T-helper 1 cell treated with Interleukin-12 subunit alpha and Interleukin-12 subunit beta and Interleukin-4 antibody, amounts not matched to agents 30 μg/mL and 1 μg/mL, for 36 hours (primary cell): ENCODE results near the gene GRB10.

ENCODE experiments used
- H3K27ac Mint-ChIP-seq: one replicate; pipeline ENCODE4 v1.8.0; 2021; ENCODE audit warnings: mild to moderate bottlenecking, mixed read lengths
- H3K27me3 Mint-ChIP-seq: one replicate; pipeline ENCODE4 v1.8.0; 2021; ENCODE audit warnings: low read depth, mixed read lengths
- H3K36me3 Mint-ChIP-seq: one replicate; pipeline ENCODE4 v1.8.0; 2021; ENCODE audit warnings: low read depth, mixed read lengths
- H3K4me1 Mint-ChIP-seq: one replicate; pipeline ENCODE4 v1.8.0; 2021; ENCODE audit warnings: low read depth, mixed read lengths
- H3K4me3 Mint-ChIP-seq: one replicate; pipeline ENCODE4 v1.8.0; 2021; ENCODE audit warnings: mild to moderate bottlenecking, moderate library complexity, mixed read lengths
- H3K9me3 Mint-ChIP-seq: one replicate; pipeline ENCODE4 v1.8.0; 2021; ENCODE audit warnings: mixed read lengths

Gene GRB10

GRCh38 chr7:50812841-50813475, 30.3 kb upstream of the GRB10 start:
- Mint-ChIP-seq H3K4me1 (no peaks in the 10 kb centered on the region), H3K27me3 (peaks cover 18% of the 10 kb centered on the region)

GRCh38 chr7:50812094-50812493, 29.4 kb upstream of the GRB10 start:
- no peaks in the 10 kb centered on the region for H3K4me1 Mint-ChIP-seq
- no peak overlapping the region for H3K27ac Mint-ChIP-seq
- H3K4me3 Mint-ChIP-seq, result no peak overlapping the region
- no peaks in the 10 kb centered on the region for H3K9me3 Mint-ChIP-seq
- H3K36me3 Mint-ChIP-seq, result no peaks in the 10 kb centered on the region
- H3K27me3 Mint-ChIP-seq, result peaks cover 17% of the 10 kb centered on the region

More at GRCh38 chr7:50812841-50813475, 30.3 kb upstream of the GRB10 start:
- no peak overlapping the region for H3K27ac Mint-ChIP-seq
- no peak overlapping the region for H3K4me3 Mint-ChIP-seq
- H3K36me3 Mint-ChIP-seq, result no peaks in the 10 kb centered on the region
- no peaks in the 10 kb centered on the region for H3K9me3 Mint-ChIP-seq

DNA sequence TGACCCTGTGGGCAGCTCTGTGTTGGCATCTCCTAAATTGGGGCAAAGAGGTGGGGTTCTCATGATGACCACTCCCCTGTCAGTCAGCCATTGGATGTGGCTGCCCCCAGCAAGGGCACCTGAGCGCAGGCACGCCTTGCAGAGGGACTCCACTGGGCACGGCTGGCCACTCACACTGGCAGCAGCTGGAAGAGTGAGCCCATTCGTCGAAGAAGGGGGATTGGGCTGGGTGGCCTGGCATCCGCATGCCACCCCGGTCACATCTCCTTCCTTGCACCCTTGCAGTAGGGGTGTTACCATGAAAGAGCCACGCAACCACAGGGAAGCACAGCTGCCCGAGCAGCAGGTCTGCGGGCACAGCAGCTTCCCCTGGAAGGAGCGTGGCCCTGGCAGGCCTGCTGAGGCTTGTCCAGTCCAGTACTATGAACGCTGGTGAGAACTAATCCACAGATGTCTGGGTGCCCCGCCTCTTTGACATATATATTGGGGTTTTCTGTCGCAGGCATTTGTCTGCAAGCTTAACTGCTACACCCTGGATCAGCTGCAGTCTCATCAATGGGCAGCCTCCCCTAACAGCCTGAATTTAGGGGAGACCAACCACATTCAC, 25.7 kb upstream of the GRB10 start:
- Mint-ChIP-seq H3K4me1 (peaks cover 5% of the 10 kb centered on the region), H3K9me3 (no peaks in the 10 kb centered on the region), H3K27ac (no peak overlapping the region), H3K27me3 (peaks cover 7% of the 10 kb centered on the region), H3K4me3 (no peak overlapping the region), H3K36me3 (no peaks in the 10 kb centered on the region)

DNA sequence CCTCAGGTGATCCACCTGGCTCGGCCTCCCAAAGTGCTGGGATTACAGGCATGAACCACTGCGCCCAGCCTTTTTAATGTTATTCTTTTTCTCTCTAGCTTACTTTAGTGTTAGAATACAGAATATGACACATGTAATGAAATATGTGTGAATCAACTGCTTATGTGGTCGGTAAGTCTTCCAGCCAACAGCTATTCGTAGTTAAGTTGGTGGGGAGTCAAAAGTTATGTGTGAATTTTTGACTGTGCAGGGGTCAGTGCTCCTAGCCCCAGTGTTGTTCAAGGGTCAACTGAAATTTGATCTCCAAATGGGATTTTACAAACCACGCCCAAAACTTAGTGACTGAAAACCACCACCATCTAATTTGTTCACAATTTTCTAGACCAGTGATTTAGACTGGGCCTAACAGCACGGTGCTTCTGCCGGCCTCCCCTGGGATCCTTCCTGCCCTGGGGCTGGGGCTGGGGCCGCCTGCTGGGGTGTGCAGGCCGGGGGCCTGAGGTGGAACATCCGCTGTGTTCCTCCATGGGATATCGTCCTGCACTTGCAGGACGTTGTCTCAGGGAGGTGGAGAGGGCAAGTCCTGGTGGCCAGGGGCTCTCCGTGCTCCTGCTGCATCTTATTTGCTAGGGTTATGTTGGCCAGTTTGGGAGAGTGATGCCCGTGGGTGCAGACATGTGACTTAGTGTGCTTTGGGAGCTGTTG, 24.5 kb upstream of the GRB10 start:
- Mint-ChIP-seq H3K27me3 (peaks cover 9% of the 10 kb centered on the region), H3K4me1 (peaks cover 5% of the 10 kb centered on the region), H3K4me3 (no peak overlapping the region), H3K9me3 (no peaks in the 10 kb centered on the region), H3K27ac (no peak overlapping the region), H3K36me3 (no peaks in the 10 kb centered on the region)

- Mint-ChIP-seq H3K4me3 (no peak overlapping the region), H3K36me3 (no peaks in the 10 kb centered on the region), H3K4me1 (peaks cover 5% of the 10 kb centered on the region), H3K27ac (no peak overlapping the region), H3K9me3 (no peaks in the 10 kb centered on the region), H3K27me3 (peaks cover 17% of the 10 kb centered on the region)
Measured at GRCh38 chr7:50806143-50806542, 23.4 kb upstream of the GRB10 start.

GRCh38 chr7:50805447-50806125, 22.9 kb upstream of the GRB10 start:
- Mint-ChIP-seq H3K9me3 (no peaks in the 10 kb centered on the region), H3K4me3 (no peak overlapping the region), H3K36me3 (no peaks in the 10 kb centered on the region), H3K27ac (no peak overlapping the region), H3K27me3 (peaks cover 18% of the 10 kb centered on the region), H3K4me1 (peaks cover 5% of the 10 kb centered on the region)

DNA sequence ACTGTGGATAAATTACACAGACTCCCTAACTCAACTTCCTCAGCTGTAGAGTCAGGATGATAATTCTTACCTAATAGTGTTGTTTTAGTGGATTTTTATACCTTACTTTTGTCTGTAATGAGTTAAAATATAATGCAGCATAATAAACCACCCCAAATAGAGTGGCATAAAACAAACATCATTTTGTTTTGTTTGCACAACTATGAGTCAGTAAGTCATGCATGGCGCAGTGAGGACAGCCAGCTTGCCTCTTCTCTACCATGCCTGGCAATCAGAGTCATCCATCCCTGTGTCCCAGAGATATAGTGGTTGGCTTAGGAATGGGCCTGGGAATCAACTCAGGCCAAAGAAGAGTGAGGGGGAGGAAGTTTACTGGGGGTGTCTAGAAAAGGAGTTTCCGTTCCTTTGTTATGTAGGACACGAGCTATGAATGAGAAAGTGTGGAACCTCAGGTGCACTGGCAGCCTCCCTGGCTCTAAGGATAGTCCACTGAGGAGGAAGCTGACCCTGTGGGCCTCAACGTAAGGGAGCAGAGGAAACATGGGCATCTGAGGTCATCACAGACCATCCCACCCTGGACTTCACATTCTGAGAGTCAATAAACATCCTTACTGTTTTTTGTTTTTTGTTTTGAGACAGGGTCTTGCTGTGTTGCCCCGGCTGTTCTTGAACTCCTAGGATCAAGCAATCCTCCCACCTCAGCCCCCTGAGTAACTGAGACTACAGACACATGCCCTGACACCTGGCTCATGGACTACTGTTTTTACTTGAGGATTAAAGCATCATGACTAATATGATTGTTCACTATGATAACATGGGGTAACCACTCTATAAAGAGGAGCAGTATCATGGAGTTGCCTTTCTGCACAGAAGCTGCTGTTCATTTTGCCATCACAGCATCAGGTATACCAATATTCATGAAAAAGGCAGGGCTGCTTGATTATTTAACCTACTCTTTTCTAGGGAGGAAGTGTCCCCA, 21.0 kb upstream of the GRB10 start:
- Mint-ChIP-seq H3K4me1 (peaks cover 5% of the 10 kb centered on the region), H3K27me3 (peaks cover 29% of the 10 kb centered on the region), H3K9me3 (peaks cover 2% of the 10 kb centered on the region), H3K36me3 (no peaks in the 10 kb centered on the region), H3K4me3 (no peak overlapping the region), H3K27ac (no peak overlapping the region)

DNA sequence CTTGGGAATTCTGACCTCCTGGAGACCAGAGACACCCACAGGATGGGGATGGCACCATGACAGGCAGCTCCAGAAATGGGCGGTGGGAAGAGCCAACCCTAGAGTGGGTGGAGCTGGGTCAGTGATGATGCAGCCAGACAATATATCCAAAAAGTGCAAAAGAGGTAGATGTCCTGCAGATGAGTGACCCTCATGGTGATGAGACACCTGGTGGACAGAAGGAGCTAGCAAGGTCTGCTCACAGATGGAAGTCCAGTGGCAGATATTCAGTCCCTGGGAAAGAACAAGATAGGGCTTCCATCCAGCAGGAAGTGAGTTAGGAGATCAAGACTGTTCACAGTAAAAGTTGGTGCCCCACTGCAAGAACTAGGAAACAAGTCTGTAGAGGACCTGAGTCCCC, 19.2 kb upstream of the GRB10 start:
- Mint-ChIP-seq H3K27me3 (peaks cover 35% of the 10 kb centered on the region), H3K9me3 (peaks cover 3% of the 10 kb centered on the region), H3K36me3 (no peaks in the 10 kb centered on the region), H3K4me1 (peaks cover 5% of the 10 kb centered on the region), H3K27ac (no peak overlapping the region), H3K4me3 (no peak overlapping the region)

DNA sequence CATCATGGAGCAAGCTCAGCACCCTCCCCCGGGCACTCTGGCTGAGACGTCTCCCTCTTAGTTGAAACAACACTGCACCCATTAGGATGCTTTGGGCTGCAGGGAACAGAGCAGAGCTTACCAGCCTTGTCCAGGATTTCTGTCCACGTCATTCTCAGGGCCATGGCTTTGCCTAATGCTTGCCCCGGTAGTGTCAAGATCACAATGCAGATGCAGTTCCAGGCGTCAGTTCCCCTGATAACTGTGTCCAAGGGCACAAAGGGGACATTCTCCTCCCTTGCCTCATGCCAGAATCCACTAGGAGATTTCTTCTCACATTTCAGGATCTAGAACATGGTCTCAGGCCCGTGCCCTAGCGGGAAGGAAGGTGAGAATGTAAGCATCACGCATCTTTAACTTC, 17.2 kb upstream of the GRB10 start:
- Mint-ChIP-seq H3K4me1 (no peaks in the 10 kb centered on the region), H3K9me3 (peaks cover 3% of the 10 kb centered on the region), H3K4me3 (no peak overlapping the region), H3K27me3 (peaks cover 51% of the 10 kb centered on the region), H3K36me3 (no peaks in the 10 kb centered on the region), H3K27ac (no peak overlapping the region)

DNA sequence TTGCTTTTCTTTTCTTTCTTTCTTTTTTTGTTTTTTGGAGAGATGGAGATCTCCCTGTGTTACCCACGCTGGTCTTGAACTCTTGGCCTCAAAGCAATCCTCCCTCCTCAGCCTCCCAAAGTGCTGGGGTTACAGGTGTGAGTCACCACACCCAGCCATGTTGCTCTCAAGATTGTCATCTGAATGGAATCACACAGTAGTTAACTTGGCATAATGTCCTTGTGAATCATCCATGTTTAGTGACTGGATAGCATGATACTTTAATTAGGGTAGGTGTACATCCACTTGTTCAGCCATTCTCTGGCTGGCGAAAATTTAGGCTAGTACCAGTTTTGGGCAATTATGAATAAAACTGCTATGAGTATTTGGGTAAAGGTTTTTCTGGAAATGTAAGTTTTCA, 15.4 kb upstream of the GRB10 start:
- peaks cover 3% of the 10 kb centered on the region for H3K9me3 Mint-ChIP-seq
- H3K27me3 Mint-ChIP-seq, result peaks cover 65% of the 10 kb centered on the region
- no peak overlapping the region for H3K4me3 Mint-ChIP-seq
- no peaks in the 10 kb centered on the region for H3K4me1 Mint-ChIP-seq
- no peak overlapping the region for H3K27ac Mint-ChIP-seq
- H3K36me3 Mint-ChIP-seq, result no peaks in the 10 kb centered on the region

GRCh38 chr7:50795831-50796230, 13.1 kb upstream of the GRB10 start:
- H3K4me3 Mint-ChIP-seq, result no peak overlapping the region
- H3K9me3 Mint-ChIP-seq, result peaks cover 3% of the 10 kb centered on the region
- no peak overlapping the region for H3K27ac Mint-ChIP-seq
- H3K4me1 Mint-ChIP-seq, result peaks cover 3% of the 10 kb centered on the region
- H3K27me3 Mint-ChIP-seq, result peaks cover 70% of the 10 kb centered on the region
- peaks cover 2% of the 10 kb centered on the region for H3K36me3 Mint-ChIP-seq

GRCh38 chr7:50795253-50795652, 12.6 kb upstream of the GRB10 start:
- peaks cover 3% of the 10 kb centered on the region for H3K4me1 Mint-ChIP-seq
- no peak overlapping the region for H3K4me3 Mint-ChIP-seq
- peaks cover 71% of the 10 kb centered on the region for H3K27me3 Mint-ChIP-seq
- H3K9me3 Mint-ChIP-seq, result peaks cover 3% of the 10 kb centered on the region
- H3K36me3 Mint-ChIP-seq, result peaks cover 2% of the 10 kb centered on the region
- no peak overlapping the region for H3K27ac Mint-ChIP-seq

GRCh38 chr7:50793947-50794570, 11.4 kb upstream of the GRB10 start:
- peaks cover 3% of the 10 kb centered on the region for H3K9me3 Mint-ChIP-seq
- H3K27me3 Mint-ChIP-seq, result peaks cover 73% of the 10 kb centered on the region
- peaks cover 2% of the 10 kb centered on the region for H3K36me3 Mint-ChIP-seq
- peak overlapping the region; percentile 62 for H3K27ac Mint-ChIP-seq
- H3K4me1 Mint-ChIP-seq, result peaks cover 3% of the 10 kb centered on the region
- peak overlapping the region; percentile 62 for H3K4me3 Mint-ChIP-seq
